HG03159 (cell line): Measurements from ENCODE around the gene OR52I2.

Experiments used
- ATAC-seq: cut with Tn5 transposase; IDR thresholded peaks from one replicate; pipeline ENCODE4 v1.9.1; 2021; ENCODE audit warnings: mild to moderate bottlenecking, moderate library complexity; ENCODE audit not compliant: unreplicated experiment

Gene OR52I2

DNA sequence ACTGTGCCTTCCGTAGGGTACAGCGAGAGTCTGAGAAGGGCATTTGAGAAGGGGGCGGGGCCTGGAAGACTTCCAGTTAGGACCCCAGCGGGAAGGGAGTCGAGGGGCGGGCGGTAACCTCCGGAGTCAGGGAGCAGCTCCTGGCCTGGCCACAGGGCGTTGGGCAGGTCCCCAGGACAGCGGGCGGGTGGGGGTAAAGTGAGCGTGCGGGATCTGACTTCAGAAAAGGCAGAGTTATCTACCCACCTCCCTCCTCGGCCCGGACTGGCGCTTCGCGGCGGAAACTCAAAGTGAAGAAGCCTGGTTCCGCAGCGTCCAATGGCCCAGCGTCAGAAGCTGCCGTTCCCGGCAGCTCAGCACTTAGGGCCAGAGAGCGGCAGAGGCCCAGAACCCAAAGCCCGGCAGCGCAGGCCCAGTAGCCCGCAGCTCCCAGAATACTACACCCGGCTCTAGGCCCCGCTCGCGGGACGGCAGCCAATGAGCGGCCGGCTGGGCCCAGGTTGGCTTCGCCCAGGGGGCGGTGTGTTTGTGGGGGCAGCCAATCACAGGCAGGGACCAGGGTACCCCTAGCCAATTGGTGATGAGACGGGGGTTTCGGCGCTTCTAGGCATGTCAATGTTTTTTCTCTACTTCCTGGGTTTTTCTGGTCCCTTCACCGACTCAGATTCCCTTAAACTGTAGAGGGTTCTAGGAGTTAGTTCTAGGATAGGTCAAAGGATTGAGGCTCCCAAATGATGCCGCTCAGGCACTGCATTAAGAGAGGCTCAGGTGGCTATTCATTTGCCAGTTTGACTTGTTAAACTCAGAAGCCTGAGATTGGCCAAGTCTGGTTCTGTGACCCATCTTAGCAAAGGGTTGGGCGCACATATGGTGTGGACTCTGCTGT, 26.5 kb downstream of the OR52I2 start, which contains the start of gene TRIM68:
Gene TRIM68, minus strand, starts transcription at position 451 of the 886 bp plus-strand sequence. CDS start 2,727 bp downstream, outside the sequence.
- peak; percentile 100 for ATAC-seq

DNA sequence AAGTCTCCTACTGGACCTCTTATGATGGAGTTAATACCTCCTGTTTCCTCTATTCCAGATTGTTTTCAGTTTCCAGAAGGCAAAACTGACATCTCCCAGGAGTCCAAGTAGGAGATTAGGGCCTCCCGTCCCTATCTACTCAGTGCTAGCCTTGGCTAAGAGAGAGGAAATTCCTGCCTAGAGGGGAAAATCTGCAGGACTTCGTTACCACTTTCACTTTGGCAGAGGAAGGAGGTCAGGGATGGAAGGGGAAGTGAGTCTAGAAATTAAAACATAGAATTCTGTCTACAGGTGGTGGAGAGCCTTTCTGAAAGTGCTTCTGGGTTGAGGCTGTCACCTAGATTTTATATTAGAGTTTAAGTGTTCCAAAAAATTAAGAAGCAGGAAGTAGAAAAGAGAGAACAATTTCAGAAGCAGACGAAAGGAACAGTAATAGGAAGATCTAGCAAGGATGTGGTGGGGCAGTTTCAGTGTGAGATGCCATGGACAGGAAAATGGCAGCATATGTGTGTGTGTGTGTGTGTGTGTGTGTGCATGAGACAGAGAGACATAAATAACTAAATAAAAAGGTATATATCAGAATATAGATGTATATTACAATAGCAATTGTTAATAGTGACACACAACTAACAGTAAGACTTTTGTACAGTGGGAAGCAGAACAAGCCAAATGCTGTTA, 28.9 kb downstream of the OR52I2 start:
- no peak for ATAC-seq

DNA sequence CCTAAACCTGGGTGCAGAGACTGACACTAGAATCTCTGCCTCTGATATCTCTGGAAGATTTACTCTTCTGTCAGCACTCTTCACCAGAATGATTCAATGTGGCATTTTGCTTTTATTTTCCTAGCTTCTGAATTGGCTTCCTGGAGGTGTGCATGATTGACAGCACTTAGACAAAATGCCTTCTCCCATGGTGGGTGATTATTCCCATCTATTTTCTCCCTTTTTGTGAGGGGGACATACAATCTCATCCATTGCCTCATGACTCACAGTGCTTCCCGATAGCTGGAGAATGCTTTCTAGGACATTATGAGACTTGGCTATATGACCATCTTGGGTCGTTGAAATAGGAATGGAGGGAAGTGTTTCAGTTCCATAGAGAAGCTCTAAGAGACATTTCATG, 30.4 kb downstream of the OR52I2 start:
- no peak for ATAC-seq

DNA sequence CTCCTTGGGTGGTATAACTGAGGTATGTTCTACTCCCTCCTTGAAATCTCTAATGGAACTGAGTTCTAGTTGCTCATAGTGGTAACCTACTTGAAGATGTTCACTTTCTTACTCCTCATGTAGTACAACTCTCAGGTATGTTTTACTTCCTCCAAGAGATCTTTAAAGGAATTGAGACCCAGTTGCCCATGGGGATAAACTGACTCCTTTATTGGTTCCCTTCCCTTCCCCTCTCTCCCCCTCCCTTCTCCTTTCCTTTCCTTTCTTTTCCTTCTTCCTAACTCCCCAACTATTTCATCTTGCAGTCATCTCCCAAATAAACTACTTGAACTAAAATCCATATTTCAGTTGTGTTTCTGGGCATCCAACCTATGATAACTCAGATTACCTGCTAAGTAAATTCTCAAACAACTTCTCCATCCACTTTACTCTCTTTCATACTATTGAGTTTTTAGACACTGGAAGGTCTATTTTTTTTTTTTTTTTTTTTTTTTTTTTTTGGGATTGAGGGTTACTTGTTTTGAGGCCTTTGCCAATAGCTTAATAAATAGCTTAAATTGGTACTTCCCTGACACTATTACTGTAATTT, 34.4 kb downstream of the OR52I2 start:
- no peak for ATAC-seq

DNA sequence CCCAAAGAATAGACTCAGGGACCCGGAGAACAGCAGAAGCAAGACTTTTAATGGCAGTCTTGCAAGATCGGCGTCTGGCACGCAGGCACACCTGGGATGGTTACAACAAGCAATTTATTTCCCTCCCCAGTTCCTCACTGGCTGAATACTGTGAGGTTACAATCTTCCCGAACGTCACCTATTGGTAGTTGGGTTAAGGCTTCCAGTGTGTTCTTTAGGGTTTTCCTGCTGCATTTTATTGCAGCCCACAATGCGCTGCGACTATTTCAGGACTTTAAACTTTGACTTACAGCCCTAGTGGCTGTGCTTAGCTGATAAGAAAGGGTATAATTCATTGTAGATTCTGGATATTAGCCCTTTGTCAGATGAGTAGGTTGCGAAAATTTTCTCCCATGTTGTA, 38.0 kb downstream of the OR52I2 start:
- ATAC-seq: no peak

DNA sequence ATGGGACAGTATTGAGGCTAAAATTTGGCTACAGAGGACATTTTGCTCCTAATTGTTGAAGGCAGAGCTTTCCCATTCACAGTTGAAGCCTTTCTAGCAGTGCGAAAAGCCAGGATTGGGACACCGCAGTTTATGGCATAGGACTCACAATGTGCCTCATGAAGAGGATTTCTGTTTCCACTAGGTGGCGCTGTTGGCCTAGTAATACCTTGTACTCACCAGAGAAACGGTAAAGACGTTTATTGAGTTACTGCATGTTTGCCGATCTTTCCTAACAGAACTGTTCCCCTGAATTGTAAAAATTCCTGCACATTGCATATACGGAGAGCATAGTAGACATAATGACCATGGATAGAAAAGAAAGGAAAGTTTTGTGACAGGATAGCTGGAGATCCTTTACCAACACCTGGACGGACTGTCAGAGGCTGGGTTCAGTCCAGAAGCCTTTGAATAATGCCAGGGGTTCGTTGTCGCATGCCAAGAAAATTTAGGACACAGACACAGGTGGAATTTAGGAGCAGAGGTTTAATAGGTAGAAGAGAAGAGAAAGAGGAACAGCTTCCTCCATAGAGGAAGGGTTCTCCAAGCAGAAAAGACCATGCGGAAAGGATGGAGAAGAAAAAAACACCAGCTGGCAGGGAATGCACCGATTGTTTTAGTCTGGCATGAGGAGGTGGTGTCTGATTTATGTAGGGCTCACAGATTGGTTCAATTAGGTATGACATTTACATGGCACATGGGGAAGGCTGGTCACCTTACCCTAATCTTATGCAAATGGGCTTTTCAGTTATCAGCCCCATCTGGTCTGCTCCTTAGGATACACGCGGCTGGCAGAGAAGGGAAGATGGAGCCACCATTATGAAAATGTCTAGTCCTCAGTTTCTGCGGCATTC, 44.9 kb downstream of the OR52I2 start:
- no peak for ATAC-seq

DNA sequence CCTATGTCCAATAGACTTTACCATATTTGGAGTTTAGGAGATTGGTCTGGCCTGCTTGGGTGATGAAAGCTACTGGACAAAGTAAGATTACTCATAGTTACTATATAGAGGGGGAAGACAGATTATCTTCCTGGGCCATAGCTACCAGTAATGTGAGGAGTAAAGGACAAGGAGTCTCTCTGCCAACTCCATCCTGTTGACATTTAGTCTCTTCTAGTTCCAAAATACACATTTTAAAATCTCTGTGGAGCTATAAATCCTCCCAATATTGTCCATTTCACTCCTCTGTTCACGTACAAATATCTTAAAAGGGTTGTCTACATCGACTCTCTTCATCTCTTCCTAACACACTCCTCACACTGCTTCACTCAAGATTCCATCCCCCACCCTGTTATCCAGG, 54.6 kb downstream of the OR52I2 start:
- no peak for ATAC-seq

DNA sequence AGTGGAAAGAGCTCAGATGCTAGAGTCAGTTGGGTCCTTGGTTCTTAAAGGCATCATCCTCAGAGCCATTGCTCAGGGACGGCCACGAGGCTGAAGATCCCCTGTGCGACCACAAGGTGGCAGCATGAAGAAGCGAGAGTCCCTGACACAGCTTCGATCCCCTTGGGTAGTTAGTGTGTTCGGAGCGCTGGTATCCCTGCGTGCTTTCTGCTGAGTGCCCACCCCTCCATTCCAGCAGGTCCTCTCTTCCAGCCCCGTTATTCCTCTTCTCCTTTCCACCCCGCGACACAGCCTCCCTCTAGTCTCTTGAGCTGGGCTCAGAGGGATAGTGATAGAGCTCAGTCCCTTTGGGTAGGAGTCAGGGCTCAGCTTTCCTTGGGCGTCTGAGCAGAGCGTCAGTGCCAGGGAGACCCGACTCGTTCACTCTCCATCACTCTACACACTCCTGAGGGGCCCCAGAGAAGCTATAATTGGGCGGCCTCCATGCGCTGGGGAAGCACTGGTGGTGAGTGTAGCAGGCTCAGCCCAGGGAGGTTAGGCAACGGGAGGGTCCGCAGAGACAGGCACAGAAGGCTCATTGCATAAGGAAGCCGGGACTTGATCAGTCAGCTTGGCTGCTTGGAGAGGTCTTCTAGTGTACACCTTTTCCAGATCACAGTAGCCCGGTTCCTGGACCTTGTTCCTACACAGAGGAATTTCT, 55.6 kb downstream of the OR52I2 start, which contains the start of gene OR51D1:
Gene OR51D1, plus strand, starts transcription at position 516 of the 700 bp plus-strand sequence. CDS start 2,314 bp downstream, outside the sequence.
- ATAC-seq: peak; percentile 95

DNA sequence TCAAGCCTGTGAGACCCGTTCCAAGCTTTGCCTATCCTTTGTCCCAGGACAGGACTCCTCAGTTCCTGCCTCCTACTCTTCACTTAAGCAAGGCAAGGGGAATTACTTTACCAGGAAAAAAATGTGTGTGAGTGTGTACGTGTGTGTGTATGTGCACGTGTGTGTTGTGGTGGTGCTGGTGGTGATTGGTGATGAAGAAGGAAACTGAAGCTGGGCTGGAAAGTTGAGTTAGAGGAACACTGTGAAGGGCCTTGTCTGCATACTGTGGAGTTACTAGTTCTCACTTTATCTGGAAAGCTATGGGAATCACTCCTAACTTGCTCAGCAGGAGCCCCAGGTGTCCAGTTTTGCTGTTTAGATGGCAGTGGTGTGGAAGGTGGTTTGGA, 56.1 kb downstream of the OR52I2 start:
- ATAC-seq: no peak

DNA sequence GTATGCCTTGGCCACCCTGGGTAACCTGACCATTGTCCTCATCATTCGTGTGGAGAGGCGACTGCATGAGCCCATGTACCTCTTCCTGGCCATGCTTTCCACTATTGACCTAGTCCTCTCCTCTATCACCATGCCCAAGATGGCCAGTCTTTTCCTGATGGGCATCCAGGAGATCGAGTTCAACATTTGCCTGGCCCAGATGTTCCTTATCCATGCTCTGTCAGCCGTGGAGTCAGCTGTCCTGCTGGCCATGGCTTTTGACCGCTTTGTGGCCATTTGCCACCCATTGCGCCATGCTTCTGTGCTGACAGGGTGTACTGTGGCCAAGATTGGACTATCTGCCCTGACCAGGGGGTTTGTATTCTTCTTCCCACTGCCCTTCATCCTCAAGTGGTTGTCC, 58.4 kb downstream of the OR52I2 start:
- no peak for ATAC-seq

DNA sequence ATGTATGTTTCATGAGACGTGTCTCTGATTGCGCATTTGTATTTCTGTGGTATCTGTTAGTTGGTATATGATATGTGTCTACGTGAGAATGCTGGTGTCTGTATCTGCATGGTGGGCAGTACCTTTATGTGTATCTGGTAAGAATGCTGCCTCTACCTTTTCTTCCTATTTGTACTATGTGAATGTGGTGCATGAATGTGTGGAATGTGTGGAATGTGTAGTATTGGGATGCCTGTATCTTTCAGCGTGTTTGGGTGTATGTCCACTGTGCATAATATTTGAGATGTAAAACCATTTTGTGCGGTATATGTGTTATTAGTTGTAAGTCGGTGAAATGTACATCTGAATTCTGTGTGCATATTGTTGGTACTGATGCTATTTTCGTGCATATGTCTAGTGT, 60.0 kb downstream of the OR52I2 start:
- ATAC-seq: no peak

DNA sequence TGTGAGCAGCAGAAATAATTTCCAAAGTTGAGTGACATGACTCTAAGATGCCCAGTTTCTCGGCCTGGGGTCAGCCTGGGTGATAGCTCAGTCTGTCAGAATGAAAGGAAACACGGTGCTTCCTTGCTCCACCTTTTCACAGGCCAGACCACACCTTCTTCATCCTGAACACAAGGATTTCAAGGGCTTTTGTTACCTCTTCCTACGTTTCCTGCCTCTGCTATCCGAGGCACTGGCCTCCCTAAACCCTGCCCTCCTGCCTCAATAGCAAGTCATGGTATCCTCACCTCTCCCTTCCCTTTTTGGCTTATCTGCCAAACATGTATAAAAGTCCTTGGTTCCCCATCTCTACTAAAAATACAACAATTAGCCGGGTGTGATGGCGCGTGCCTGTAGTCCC, 60.5 kb downstream of the OR52I2 start:
- ATAC-seq: no peak
